Neutrophil (primary cell): ENCODE data around the gene SNX2.

ENCODE experiments used
- H3K27ac ChIP-seq: fragments of 200-600 bp; sonication (generic); 2 replicates; pipeline ENCODE4 v1.5.1; 2016; ENCODE audit warnings: mild to moderate bottlenecking, moderate library complexity
- H3K27me3 ChIP-seq: fragments of 200-600 bp; sonication (generic); 2 replicates; pipeline ENCODE4 v1.6.0; 2016; ENCODE audit warnings: mild to moderate bottlenecking
- H3K36me3 ChIP-seq: fragments of 200-600 bp; sonication (generic); 2 replicates; pipeline ENCODE4 v1.5.1; 2017
- H3K4me1 ChIP-seq, 2 experiments: fragments of 200-600 bp in 1 of 2; sonication (generic) in 1 of 2; 1 replicate in 1 of 2; 2 replicates in 1 of 2; pipeline versions ENCODE4 v1.5.1 to v1.6.1; 2013 to 2016; ENCODE audit warnings: low read depth in 1 of 2, low read length in 1 of 2, mild to moderate bottlenecking in 1 of 2, moderate library complexity in 1 of 2; ENCODE audit not compliant: control insufficient read depth in 1 of 2, insufficient read depth in 1 of 2
- H3K4me3 ChIP-seq, 2 experiments: fragments of 200-600 bp in 1 of 2; sonication (generic) in 1 of 2; 1 replicate in 1 of 2; 2 replicates in 1 of 2; pipeline ENCODE4 v1.5.1; 2013 to 2016; ENCODE audit warnings: low read depth in 1 of 2, low read length in 1 of 2, mild to moderate bottlenecking in 1 of 2, moderate library complexity in 1 of 2
- H3K9me3 ChIP-seq: fragments of 200-600 bp; sonication (generic); 2 replicates; pipeline ENCODE4 v1.5.1; 2016
- TF ChIP-seq, protein P1 (sequence below): fragments of 200-600 bp; sonication (generic); IDR thresholded peaks from 2 replicates; pipeline ENCODE4 v1.5.1; 2016; ENCODE audit warnings: antibody characterized with exemption

Gene SNX2

DNA sequence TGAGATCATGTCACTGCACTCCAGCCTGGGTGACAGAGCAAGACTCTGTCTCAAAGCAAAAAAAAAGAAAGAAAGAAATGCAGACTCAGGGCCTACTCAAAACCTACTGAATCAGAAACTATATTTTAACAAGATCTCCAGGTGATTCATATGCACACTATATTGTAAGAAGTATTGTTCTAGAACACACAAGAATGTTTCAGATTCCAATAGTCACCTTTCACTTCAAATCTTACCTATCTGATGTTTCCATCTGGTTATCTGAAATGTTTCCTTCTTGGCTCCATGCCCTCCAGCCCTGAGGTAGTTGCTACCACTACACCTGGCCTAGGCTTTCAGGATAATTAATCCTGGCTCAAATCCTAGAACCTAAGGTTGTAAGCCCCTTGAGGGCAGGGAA, 36.8 kb upstream of the SNX2 start:
- Histone ChIP-seq H3K4me1 (no peaks in the 10 kb centered on the region), H3K9me3 (no peaks in the 10 kb centered on the region), H3K36me3 (no peaks in the 10 kb centered on the region), H3K4me3 (no peak overlapping the region), H3K27ac (no peak overlapping the region), H3K27me3 (peaks cover 5% of the 10 kb centered on the region)
- TF ChIP-seq, protein P1, sequence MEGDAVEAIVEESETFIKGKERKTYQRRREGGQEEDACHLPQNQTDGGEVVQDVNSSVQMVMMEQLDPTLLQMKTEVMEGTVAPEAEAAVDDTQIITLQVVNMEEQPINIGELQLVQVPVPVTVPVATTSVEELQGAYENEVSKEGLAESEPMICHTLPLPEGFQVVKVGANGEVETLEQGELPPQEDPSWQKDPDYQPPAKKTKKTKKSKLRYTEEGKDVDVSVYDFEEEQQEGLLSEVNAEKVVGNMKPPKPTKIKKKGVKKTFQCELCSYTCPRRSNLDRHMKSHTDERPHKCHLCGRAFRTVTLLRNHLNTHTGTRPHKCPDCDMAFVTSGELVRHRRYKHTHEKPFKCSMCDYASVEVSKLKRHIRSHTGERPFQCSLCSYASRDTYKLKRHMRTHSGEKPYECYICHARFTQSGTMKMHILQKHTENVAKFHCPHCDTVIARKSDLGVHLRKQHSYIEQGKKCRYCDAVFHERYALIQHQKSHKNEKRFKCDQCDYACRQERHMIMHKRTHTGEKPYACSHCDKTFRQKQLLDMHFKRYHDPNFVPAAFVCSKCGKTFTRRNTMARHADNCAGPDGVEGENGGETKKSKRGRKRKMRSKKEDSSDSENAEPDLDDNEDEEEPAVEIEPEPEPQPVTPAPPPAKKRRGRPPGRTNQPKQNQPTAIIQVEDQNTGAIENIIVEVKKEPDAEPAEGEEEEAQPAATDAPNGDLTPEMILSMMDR: no peak

DNA sequence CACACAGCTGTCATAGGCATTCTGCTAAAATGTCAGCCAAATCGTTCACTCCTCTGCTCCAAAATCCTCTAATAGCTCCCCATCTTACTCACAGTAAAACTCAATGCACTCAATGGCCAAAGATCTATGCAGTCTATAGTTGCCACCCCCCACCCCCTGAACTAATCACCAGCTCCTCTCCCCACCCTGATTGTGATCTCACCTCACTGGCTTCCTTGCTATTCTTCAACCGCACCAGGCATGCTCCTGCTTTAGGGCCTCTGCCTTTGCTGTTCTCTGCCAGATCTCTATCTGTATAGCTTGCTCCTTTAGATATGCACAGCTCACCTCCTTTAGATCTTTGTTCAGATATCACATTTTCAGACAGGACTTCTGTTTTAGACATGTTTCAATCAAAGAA, 33.2 kb upstream of the SNX2 start:
- H3K4me1 ChIP-seq: no peaks in the 10 kb centered on the region
- H3K27me3 ChIP-seq: no peaks in the 10 kb centered on the region
- no peak overlapping the region for H3K4me3 ChIP-seq
- TF ChIP-seq, protein P1: no peak
- no peaks in the 10 kb centered on the region for H3K9me3 ChIP-seq
- no peak overlapping the region for H3K27ac ChIP-seq
- no peaks in the 10 kb centered on the region for H3K36me3 ChIP-seq

DNA sequence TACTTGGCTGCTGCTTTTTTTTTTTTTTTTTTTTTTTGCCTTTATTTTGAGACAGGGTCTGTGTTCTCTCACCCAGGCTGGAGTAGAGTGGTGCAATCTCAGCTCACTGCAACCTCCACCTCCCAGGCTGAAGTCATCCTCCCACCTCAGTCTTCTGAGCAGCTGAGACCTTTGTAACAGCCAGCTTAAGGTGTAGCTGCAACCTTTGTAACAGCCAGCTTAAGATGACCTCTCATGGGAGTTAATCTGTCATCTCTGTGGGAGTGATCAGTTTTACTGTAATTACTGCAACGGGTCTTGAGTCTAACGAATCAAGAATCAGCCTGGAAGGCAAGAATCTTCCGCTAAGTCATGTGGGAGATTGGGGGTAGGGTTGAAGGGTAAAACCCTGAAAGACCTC, 31.6 kb upstream of the SNX2 start:
- H3K27ac ChIP-seq: no peak overlapping the region
- no peaks in the 10 kb centered on the region for H3K27me3 ChIP-seq
- TF ChIP-seq, protein P1: no peak
- H3K4me1 ChIP-seq: no peaks in the 10 kb centered on the region
- H3K4me3 ChIP-seq: no peak overlapping the region
- no peaks in the 10 kb centered on the region for H3K9me3 ChIP-seq
- no peaks in the 10 kb centered on the region for H3K36me3 ChIP-seq

DNA sequence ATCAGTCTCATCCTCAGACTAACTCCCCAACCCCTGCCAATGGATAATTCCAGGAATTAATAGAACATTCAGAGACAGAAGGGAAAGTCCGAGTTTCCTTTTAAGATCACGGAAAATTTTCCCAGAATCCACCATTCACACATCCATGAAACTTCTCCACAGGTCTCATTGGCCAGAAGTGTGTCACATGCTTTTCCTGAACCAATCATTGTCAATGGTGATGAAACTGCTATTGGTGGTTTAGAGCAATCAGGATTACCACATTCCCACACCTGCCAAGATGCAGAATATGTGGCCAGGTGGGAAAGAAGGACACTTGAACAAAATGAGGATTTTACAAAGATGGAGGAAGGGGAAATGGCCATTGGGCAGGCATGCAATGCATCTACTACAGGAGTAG, 29.3 kb upstream of the SNX2 start:
- Histone ChIP-seq H3K4me1 (no peaks in the 10 kb centered on the region), H3K36me3 (no peaks in the 10 kb centered on the region), H3K4me3 (no peak overlapping the region), H3K9me3 (no peaks in the 10 kb centered on the region), H3K27ac (no peak overlapping the region), H3K27me3 (no peaks in the 10 kb centered on the region)
- TF ChIP-seq, protein P1: no peak

DNA sequence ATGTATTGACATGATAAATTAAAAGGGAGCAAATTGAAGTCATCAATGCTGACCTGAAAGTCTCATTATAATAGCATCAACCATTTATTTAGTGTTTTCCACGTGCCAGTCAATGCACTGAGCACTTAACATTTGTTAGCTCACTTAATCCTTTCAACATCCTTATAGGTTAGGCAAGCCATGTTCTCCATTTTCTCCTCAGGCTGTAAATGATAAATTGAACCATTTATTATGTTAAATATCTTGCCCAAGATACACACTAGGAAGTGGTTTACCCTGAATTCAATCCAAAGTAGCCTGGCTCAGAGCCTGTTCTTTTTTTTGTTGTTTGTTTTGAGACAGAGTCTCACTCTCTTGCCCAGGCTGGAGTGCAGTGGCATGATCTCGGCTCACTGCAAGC, 25.0 kb upstream of the SNX2 start:
- no peaks in the 10 kb centered on the region for H3K4me1 ChIP-seq
- H3K4me3 ChIP-seq: no peak overlapping the region
- H3K27ac ChIP-seq: no peak overlapping the region
- H3K36me3 ChIP-seq: no peaks in the 10 kb centered on the region
- H3K27me3 ChIP-seq: no peaks in the 10 kb centered on the region
- TF ChIP-seq, protein P1: no peak
- no peaks in the 10 kb centered on the region for H3K9me3 ChIP-seq

DNA sequence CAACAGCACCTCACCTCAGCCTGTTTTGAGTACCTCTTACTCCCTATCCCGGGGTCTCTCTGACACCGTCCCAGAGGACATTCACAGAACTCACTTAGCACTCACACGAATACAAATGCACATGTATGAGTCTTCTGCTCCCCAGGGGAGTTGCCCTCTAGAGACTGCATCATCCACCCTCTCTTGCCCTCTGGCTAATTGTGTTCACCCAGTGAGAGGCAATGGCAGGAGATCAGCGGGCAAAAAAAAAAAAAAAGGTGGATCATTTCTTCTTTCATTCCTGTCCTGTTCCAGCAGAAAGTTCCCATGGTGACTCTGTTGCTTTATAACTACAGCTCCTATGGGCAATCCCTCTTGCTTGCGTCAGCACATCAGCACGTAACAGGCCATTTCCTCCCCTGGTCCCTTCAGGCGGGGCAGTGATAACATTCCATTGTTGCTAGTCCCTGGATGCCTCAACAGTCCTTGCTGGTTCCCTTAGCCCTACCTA, 23.5 kb upstream of the SNX2 start:
- Histone ChIP-seq H3K9me3 (no peaks in the 10 kb centered on the region), H3K27ac (no peak overlapping the region), H3K4me1 (peaks cover 2% of the 10 kb centered on the region in 2 experiments), H3K36me3 (no peaks in the 10 kb centered on the region), H3K27me3 (no peaks in the 10 kb centered on the region), H3K4me3 (no peak overlapping the region)
- TF ChIP-seq, protein P1: no peak
